ENCODE data around the gene CCL21.

Gene CCL21

GRCh38 chr9:34665381-34666250 is 44.3 kb downstream of the CCL21 start:
- peak; percentile 95 for DNase-seq

GRCh38 chr9:34665067-34665380 is 44.9 kb downstream of the CCL21 start:
- DNase-seq = no peak

- peak; percentile 66 for DNase-seq
Measured at GRCh38 chr9:34664281-34665066, 45.5 kb downstream of the CCL21 start.

- DNase-seq = no peak
Measured at GRCh38 chr9:34663303-34663605, 46.7 kb downstream of the CCL21 start.

GRCh38 chr9:34662526-34663302 is 47.2 kb downstream of the CCL21 start, which contains the start of gene CCL27:
Gene CCL27, minus strand, starts transcription at chr9:34662657. Its CDS starts 24 bp downstream, at chr9:34662633.
- DNase-seq = no peak

GRCh38 chr9:34659592-34660253 is 50.2 kb downstream of the CCL21 start:
- no peak for DNase-seq
